Upper lobe of left lung (tissue), 6 donors: ENCODE data around the gene P2RY11. TPM values are rescaled to one million over a fixed set of nuclear protein-coding genes. Genes with fewer than 3 reads are reported as not detected.

ENCODE experiments used
- ATAC-seq, 2 donors: fragments of 200-7000 bp; cut with Tn5 transposase; one replicate each; pipeline ENCODE4 v1.9.1; 2022; ENCODE audit warnings: mild to moderate bottlenecking in 2 of 2, moderate library complexity in 2 of 2; ENCODE audit not compliant: low FRiP score in 2 of 2
- DNase-seq, 2 donors: peaks; one replicate each; pipeline ENCODE4 v3.0.0-alpha.2; 2019 to 2020
- H3K27ac ChIP-seq, 4 donors: fragments of 200-600 bp; sonication (generic); one replicate each; pipeline ENCODE4 v1.5.1; 2016 to 2019
- H3K27me3 ChIP-seq, 4 donors: fragments of 200-600 bp; sonication (generic); one replicate each; pipeline ENCODE4 v1.5.1; 2017 to 2019
- H3K36me3 ChIP-seq, 4 donors: fragments of 200-600 bp; sonication (generic); one replicate each; pipeline ENCODE4 v1.5.1; 2016 to 2019
- H3K4me1 ChIP-seq, 4 donors: fragments of 200-600 bp; sonication (generic); one replicate each; pipeline ENCODE4 v1.5.1; 2018 to 2019
- H3K4me3 ChIP-seq, 4 donors: fragments of 200-600 bp; sonication (generic); one replicate each; pipeline ENCODE4 v1.5.1; 2017 to 2019; ENCODE audit warnings: mild to moderate bottlenecking in 2 of 4, moderate library complexity in 1 of 4
- H3K9me3 ChIP-seq, 4 donors: fragments of 200-600 bp; sonication (generic); one replicate each; pipeline ENCODE4 v1.5.1; 2018 to 2019
- CTCF ChIP-seq, 6 experiments: fragments of 450-650 bp in 4 of 6; fragments of 200-600 bp in 2 of 6; sonication (generic) in 2 of 6; IDR thresholded peaks; one replicate each; pipeline ENCODE4 v1.5.1; 2016 to 2019; ENCODE audit warnings: antibody characterized with exemption in 6 of 6
- EP300 ChIP-seq, 4 donors: sonication (generic); formaldehyde crosslinking; IDR thresholded peaks; one replicate each; pipeline ENCODE4 v1.5.1; 2017; ENCODE audit warnings: antibody characterized with exemption in 4 of 4, control low read depth in 2 of 4
- POLR2A ChIP-seq, 4 donors: fragments of 450-650 bp; IDR thresholded peaks; one replicate each; pipeline ENCODE4 v1.5.1; 2016 to 2017; ENCODE audit warnings: antibody characterized with exemption in 4 of 4, mild to moderate bottlenecking in 2 of 4
- POLR2AphosphoS5 ChIP-seq, 2 donors: sonication (generic); formaldehyde crosslinking; IDR thresholded peaks; one replicate each; pipeline ENCODE4 v1.5.1; 2017; ENCODE audit warnings: antibody characterized with exemption in 2 of 2
- WGBS, 2 donors: methylation state at CpG; one replicate each; pipeline ENCODE4 v1.1.5; 2017 to 2018; 5-methylcytosine and 5-hydroxymethylcytosine counted together
- total RNA-seq, 6 donors: library from RNA; depleted of rRNA in 4 of 6; stranded (reverse); fragments of >200 nt in 4 of 6; gene quantifications; one replicate each; pipeline versions ENCODE4 v1.1.0 to v1.2.1, GENCODE V29; 2016 to 2021
- donor health status: DM: no; HTN: no; CAD: no; lungs with moderate emphysema.
- donor health status: DM: no; HTN: yes; CAD: no; lungs with severe emphysema.

P2RY11 gene
- total RNA-seq, 6 donors from 2014 or later, result 5.4 to 36.7 (median 15.3) TPM

GRCh38 chr19:10152100-10152499 is 40.6 kb downstream of the P2RY11 start:
- Histone ChIP-seq H3K4me1 (no peaks in the 10 kb centered on the region), H3K27ac (no peak overlapping the region), H3K9me3 (no peaks in the 10 kb centered on the region), H3K36me3 (peaks cover 22 to 98% (median 79%) of the 10 kb centered on the region in 4 donors), H3K4me3 (no peak overlapping the region), H3K27me3 (no peaks in the 10 kb centered on the region)
- DNase-seq, result no peak
- ATAC-seq, result no peak
- 88 to 92% methylated on average over 3 of the region's 3 CpGs for WGBS, 2 donors
- no peak for TF ChIP-seq POLR2AphosphoS5 (IDR thresholded peaks at IDR 0.05)
- no peak for TF ChIP-seq POLR2A (IDR thresholded peaks at IDR 0.05)
- no peak for TF ChIP-seq CTCF (IDR thresholded peaks at IDR 0.05)
- no peak for TF ChIP-seq EP300 (IDR thresholded peaks at IDR 0.05)

GRCh38 chr19:10155839-10156238 is 44.3 kb downstream of the P2RY11 start:
- DNase-seq, result no peak
- Histone ChIP-seq H3K36me3 (peaks cover 43 to 98% (median 89%) of the 10 kb centered on the region in 4 donors), H3K4me3 (no peak overlapping the region), H3K9me3 (no peaks in the 10 kb centered on the region), H3K27me3 (no peaks in the 10 kb centered on the region), H3K4me1 (no peaks in the 10 kb centered on the region), H3K27ac (no peak overlapping the region)
- no peak for ATAC-seq
- TF ChIP-seq POLR2AphosphoS5 (IDR thresholded peaks at IDR 0.05) (no peak), POLR2A (IDR thresholded peaks at IDR 0.05) (no peak)
- WGBS, 2 donors, result 91 to 96% methylated on average over 4 of the region's 4 CpGs

- ATAC-seq (peak in 1 of 2 donors; percentile 13), DNase-seq (peak in 1 of 2 donors; percentile 45)
- Histone ChIP-seq H3K9me3 (no peaks in the 10 kb centered on the region), H3K4me1 (no peaks in the 10 kb centered on the region), H3K36me3 (peaks cover 35 to 98% (median 90%) of the 10 kb centered on the region in 4 donors), H3K4me3 (no peak overlapping the region), H3K27me3 (no peaks in the 10 kb centered on the region), H3K27ac (no peak overlapping the region)
- TF ChIP-seq EP300 (IDR thresholded peaks at IDR 0.05), result no peak
- TF ChIP-seq CTCF (IDR thresholded peaks at IDR 0.05), result no peak
- TF ChIP-seq POLR2A (IDR thresholded peaks at IDR 0.05), result no peak
- no peak for TF ChIP-seq POLR2AphosphoS5 (IDR thresholded peaks at IDR 0.05)
- WGBS, 2 donors, result 93 to 96% methylated on average over 5 to 7 of the region's 8 CpGs
Observed at GRCh38 chr19:10158071-10158470, 46.6 kb downstream of the P2RY11 start.

- DNase-seq, result peak in 1 of 2 donors; percentile 60
- Histone ChIP-seq H3K4me3 (no peak overlapping the region), H3K4me1 (no peaks in the 10 kb centered on the region), H3K36me3 (peaks cover 33 to 98% (median 90%) of the 10 kb centered on the region in 4 donors), H3K27ac (no peak overlapping the region), H3K27me3 (no peaks in the 10 kb centered on the region), H3K9me3 (no peaks in the 10 kb centered on the region)
- WGBS, 2 donors, result 95 to 96% methylated on average over 10 to 11 of the region's 11 CpGs
- TF ChIP-seq POLR2A (IDR thresholded peaks at IDR 0.05) (no peak), CTCF (IDR thresholded peaks at IDR 0.05) (no peak), EP300 (IDR thresholded peaks at IDR 0.05) (no peak), POLR2AphosphoS5 (IDR thresholded peaks at IDR 0.05) (no peak)
- no peak for ATAC-seq
Observed at GRCh38 chr19:10158485-10158884, 47.0 kb downstream of the P2RY11 start.

- Histone ChIP-seq H3K36me3 (peaks cover 26 to 98% (median 86%) of the 10 kb centered on the region in 4 donors), H3K4me3 (no peak overlapping the region), H3K27me3 (no peaks in the 10 kb centered on the region), H3K4me1 (no peaks in the 10 kb centered on the region), H3K9me3 (no peaks in the 10 kb centered on the region), H3K27ac (no peak overlapping the region)
- ATAC-seq, result no peak
- 95 to 97% methylated on average over 11 to 16 of the region's 16 CpGs for WGBS, 2 donors
- TF ChIP-seq POLR2A (IDR thresholded peaks at IDR 0.05), result no peak
- no peak for TF ChIP-seq POLR2AphosphoS5 (IDR thresholded peaks at IDR 0.05)
- no peak for TF ChIP-seq CTCF (IDR thresholded peaks at IDR 0.05)
- TF ChIP-seq EP300 (IDR thresholded peaks at IDR 0.05), result no peak
- no peak for DNase-seq
Observed at GRCh38 chr19:10159610-10160009, 48.1 kb downstream of the P2RY11 start.
